AG04449 (cell line): Measurements from ENCODE around the gene HLA-F.

ENCODE experiments used
- CTCF ChIA-PET: fragments of 350-600 bp; formaldehyde crosslinking; extraction: SDS; loops from one replicate; lab custom pipeline; 2021; ENCODE audit warnings: antibody characterized with exemption; lab: Yijun Ruan, JAX
- POLR2A ChIA-PET: fragments of 400-600, 350-600 bp; formaldehyde crosslinking; extraction: SDS; loops from one replicate; lab custom pipeline; 2020; ENCODE audit warnings: antibody characterized with exemption, inconsistent platforms; lab: Yijun Ruan, JAX
- DNase-seq: peaks from one replicate; pipeline ENCODE4 v3.0.0-alpha.2; 2010; ENCODE audit warnings: low read depth, low spot score
- H3K4me3 ChIP-seq: 2 replicates; pipeline ENCODE4 v1.5.1; 2011; ENCODE audit warnings: low read depth, mild to moderate bottlenecking, control low read depth, low read length
- CTCF ChIP-seq: IDR thresholded peaks from one replicate; pipeline ENCODE4 v1.5.1; 2011; ENCODE audit warnings: mild to moderate bottlenecking, moderate library complexity, low read length, control low read depth, inconsistent platforms; ENCODE audit not compliant: insufficient read depth; ENCODE audit errors: missing control alignments

The HLA-F gene

GRCh38 chr6:29764422-29765196 lies 41.4 kb downstream of the HLA-F start:
- CTCF ChIA-PET: interaction anchor here (0.9 to 6.8 kb wide), 5 partner anchors 12 to 115 kb away, joined by 3 to 53 read pairs (median 4); no protein-coding TSS in a partner anchor
- no peak for TF ChIP-seq CTCF
- POLR2A ChIA-PET: no interaction called here
- H3K4me3 ChIP-seq: no peak overlapping the region
- no peak for DNase-seq

DNA sequence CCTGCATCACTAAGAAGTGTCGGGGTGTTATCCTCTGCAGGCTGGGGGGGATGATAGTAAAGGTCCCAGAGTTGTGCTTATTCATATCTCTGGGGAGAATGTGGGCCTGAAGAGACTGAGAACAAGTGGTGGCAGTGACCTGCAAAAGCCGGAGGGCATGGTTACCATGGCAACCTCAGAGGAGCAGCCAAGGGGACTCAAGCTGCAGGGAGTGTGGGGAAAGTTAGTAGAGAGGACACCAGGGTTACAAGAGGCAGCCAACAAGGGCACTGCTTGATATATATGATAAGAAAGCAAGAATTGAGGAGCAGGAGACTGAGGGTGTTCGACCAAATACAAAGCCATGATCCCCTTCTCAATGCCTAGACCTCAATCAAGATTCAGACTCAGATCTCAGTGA lies 46.1 kb downstream of the HLA-F start:
- no peak for TF ChIP-seq CTCF
- POLR2A ChIA-PET: no interaction called here
- no peak for DNase-seq

GRCh38 chr6:29770306-29770705 lies 47.1 kb downstream of the HLA-F start:
- CTCF ChIA-PET: no interaction called here
- POLR2A ChIA-PET: no interaction called here
- TF ChIP-seq CTCF: no peak
- H3K4me3 ChIP-seq: no peak overlapping the region
- no peak for DNase-seq

More for the DNA sequence above, 46.1 kb downstream of the HLA-F start:
- CTCF ChIA-PET: no interaction called here
- no peak overlapping the region for H3K4me3 ChIP-seq

GRCh38 chr6:29776684-29777083 lies 53.5 kb downstream of the HLA-F start:
- H3K4me3 ChIP-seq: no peak overlapping the region
- DNase-seq: no peak
- CTCF ChIA-PET: interaction anchor here (0.8 kb wide), 1 partner anchor 123 kb away, joined by 3 read pairs; no protein-coding TSS in a partner anchor
- POLR2A ChIA-PET: interaction anchor here (0.7 kb wide), 1 partner anchor 19 kb away, joined by 3 read pairs; no protein-coding TSS in a partner anchor
- no peak for TF ChIP-seq CTCF
